Neural crest cell (in vitro differentiated cells): Measurements from ENCODE around the gene FOXN1. TPM values are rescaled to one million over a fixed set of nuclear protein-coding genes. Genes with fewer than 3 reads are reported as not detected.

ENCODE experiments used
- DNase-seq: peaks from one replicate; pipeline ENCODE4 v3.0.0; 2021; ENCODE audit warnings: low read depth, mixed read lengths, low spot score
- H3K27ac Mint-ChIP-seq: one replicate; pipeline ENCODE4 v1.8.0; 2021; ENCODE audit warnings: mild to moderate bottlenecking, mixed read lengths; ENCODE audit not compliant: unreplicated experiment
- H3K27me3 Mint-ChIP-seq: 2 replicates; pipeline ENCODE4 v1.8.0; 2021; ENCODE audit warnings: low read depth, mild to moderate bottlenecking, mixed read lengths
- H3K36me3 Mint-ChIP-seq: 2 replicates; pipeline ENCODE4 v1.8.0; 2021; ENCODE audit warnings: low read depth, mild to moderate bottlenecking, mixed read lengths
- H3K4me1 Mint-ChIP-seq: 2 replicates; pipeline ENCODE4 v1.8.0; 2021; ENCODE audit warnings: mixed read lengths
- H3K4me3 Mint-ChIP-seq: one replicate; pipeline ENCODE4 v1.8.0; 2021; ENCODE audit warnings: mild to moderate bottlenecking, mixed read lengths
- H3K9me3 Mint-ChIP-seq: 2 replicates; pipeline ENCODE4 v1.8.0; 2021; ENCODE audit warnings: mixed read lengths
- CTCF ChIP-seq: fragments of 200-600 bp; sonication (generic); conservative IDR thresholded peaks from 2 replicates; pipeline ENCODE4 v1.5.0; 2021; ENCODE audit warnings: antibody characterized with exemption, mild to moderate bottlenecking
- total RNA-seq: library from RNA; stranded (reverse); gene quantifications from 2 replicates; pipeline ENCODE4 v1.2.1, GENCODE V29; 2021

The FOXN1 gene
- total RNA-seq, 1 donor from 2014 or later = not detected

DNA sequence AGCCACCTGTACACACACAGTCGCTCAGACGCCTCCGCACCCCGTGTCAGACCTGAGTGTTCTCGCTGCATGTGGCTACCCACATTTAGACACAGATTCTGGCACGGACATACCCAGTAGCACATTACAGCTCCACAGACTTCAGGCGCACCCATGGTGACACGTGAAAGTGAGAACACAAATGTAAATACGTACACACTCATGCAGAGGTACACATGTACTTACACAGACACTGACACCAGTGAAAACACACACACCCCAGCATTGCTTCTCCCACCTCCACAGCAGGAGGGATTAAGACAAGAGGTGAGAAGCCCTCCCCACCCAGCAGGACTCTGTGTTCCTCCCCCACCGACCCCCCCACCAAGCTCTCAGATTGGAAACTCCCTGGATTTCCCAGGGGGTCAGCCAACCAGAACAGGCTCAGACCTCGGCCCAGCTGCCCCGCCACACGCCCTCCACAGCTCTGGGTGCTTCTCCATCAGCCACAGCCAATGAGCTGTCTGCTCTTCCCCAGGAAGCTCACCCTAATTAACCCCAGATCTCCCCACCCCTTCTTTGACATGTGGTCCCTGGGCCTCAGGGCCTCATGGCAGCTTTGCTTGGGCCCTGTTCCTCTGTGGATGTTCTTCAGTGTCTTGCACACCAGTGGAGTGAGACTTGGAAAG is 5.3 kb upstream of the FOXN1 start:
- no peaks in the 10 kb centered on the region for H3K36me3 Mint-ChIP-seq
- no peaks in the 10 kb centered on the region for H3K9me3 Mint-ChIP-seq
- peaks cover 16% of the 10 kb centered on the region for H3K27me3 Mint-ChIP-seq
- TF ChIP-seq CTCF = no peak
- H3K4me1 Mint-ChIP-seq = no peaks in the 10 kb centered on the region
- no peak overlapping the region for H3K4me3 Mint-ChIP-seq
- DNase-seq = no peak
- peak overlapping the region; percentile 24 for H3K27ac Mint-ChIP-seq

DNA sequence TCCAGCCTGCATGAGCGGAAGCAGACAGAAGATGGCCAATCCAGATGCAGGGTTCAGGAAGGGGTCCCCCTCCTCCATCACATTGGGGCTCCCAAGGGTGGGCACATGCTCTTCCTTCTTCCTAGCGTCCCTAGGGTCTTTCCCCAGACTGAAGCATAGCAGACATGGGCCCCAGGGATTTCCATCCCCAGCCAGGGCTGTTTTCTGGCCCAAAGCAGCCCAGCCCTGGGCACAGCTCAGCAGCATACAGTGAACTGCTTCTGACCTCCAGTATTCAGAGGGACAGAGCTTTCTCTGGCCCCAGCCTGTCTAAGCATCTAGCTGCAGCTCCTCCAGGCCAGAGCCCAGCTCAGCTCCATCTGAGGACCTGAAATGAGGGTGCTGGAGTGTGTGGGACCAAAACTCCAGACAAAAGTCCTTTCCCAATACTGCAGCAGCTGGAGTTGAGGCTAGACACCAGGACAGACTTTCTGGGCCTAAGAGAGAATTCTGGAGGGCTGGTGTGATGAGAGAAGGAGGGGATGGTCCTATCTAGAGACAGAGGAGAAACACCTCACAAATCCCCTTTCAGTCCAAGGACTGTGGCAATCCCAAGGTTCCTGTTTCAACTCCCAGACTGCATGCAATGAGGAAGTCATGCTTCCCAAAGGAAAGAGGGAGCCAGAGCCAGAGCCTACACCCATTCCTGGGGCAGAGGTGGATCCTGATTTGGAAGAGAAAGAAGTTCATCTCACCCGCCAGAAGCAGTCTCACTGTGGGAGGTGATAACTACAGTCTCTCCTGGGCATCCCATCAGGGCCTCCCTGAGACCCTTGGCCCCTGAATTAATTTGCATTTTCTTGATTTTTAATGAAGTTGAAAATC is 4.5 kb upstream of the FOXN1 start:
- Mint-ChIP-seq H3K4me3 (no peak overlapping the region), H3K27me3 (peaks cover 16% of the 10 kb centered on the region), H3K4me1 (no peaks in the 10 kb centered on the region), H3K9me3 (no peaks in the 10 kb centered on the region), H3K27ac (no peak overlapping the region), H3K36me3 (no peaks in the 10 kb centered on the region)
- TF ChIP-seq CTCF = no peak
- no peak for DNase-seq

- H3K27ac Mint-ChIP-seq = no peak overlapping the region
- no peaks in the 10 kb centered on the region for H3K9me3 Mint-ChIP-seq
- H3K4me3 Mint-ChIP-seq = no peak overlapping the region
- peaks cover 18% of the 10 kb centered on the region for H3K27me3 Mint-ChIP-seq
- no peaks in the 10 kb centered on the region for H3K4me1 Mint-ChIP-seq
- TF ChIP-seq CTCF = no peak
- no peaks in the 10 kb centered on the region for H3K36me3 Mint-ChIP-seq
- DNase-seq = no peak
Observed at GRCh38 chr17:28503420-28503819, 2.7 kb upstream of the FOXN1 start.

DNA sequence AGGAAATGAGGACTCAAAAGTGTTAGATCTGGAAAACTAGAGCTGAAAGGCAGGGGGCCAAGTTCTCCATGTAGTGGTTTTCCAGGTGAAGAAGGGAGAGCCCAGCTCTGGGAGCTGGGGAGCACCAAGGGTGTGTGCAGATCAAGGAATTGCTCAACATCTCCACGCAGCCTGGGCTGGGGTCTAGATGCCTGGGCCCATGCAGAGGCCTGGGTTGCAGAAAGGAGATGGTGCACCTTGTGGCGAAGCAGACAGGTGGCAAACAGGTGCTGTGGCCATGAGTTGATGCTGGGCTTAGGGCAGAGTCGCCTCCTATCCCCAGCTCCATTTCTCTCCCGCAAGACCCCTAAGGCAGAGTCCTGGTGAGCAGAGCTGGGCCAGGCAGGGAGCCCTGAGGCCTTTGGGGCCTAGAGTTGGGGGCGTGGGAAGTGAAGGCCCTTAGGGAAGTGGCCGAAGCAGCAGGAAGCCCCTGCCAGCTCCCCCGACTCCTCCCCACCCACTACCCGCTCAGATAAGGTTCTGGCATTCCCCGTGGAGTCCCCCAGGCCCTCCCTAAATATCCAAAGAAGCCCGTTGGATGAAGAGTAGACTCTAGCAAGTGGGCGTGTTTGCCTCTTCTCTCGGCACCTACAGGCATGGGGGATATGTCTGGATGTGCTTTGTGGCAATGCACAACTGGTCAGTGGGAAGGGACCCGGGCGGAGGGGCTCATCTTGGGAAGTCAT is 777 bp downstream of the FOXN1 start:
- H3K27me3 Mint-ChIP-seq = peaks cover 42% of the 10 kb centered on the region
- H3K36me3 Mint-ChIP-seq = no peaks in the 10 kb centered on the region
- no peaks in the 10 kb centered on the region for H3K9me3 Mint-ChIP-seq
- H3K4me1 Mint-ChIP-seq = no peaks in the 10 kb centered on the region
- H3K27ac Mint-ChIP-seq = no peak overlapping the region
- H3K4me3 Mint-ChIP-seq = no peak overlapping the region
- no peak for TF ChIP-seq CTCF
- no peak for DNase-seq

GRCh38 chr17:28507567-28508203 is 1.5 kb downstream of the FOXN1 start:
- no peak for DNase-seq
- H3K9me3 Mint-ChIP-seq = no peaks in the 10 kb centered on the region
- no peak overlapping the region for H3K27ac Mint-ChIP-seq
- H3K4me3 Mint-ChIP-seq = no peak overlapping the region
- no peak for TF ChIP-seq CTCF
- no peaks in the 10 kb centered on the region for H3K36me3 Mint-ChIP-seq
- no peaks in the 10 kb centered on the region for H3K4me1 Mint-ChIP-seq
- peaks cover 45% of the 10 kb centered on the region for H3K27me3 Mint-ChIP-seq
